ENCODE results near the gene ATP5MG.
A peak's percentile ranks its signal among the peaks of the same experiment; 100 is the strongest.
"Not testable (repeated sequence)": the region's sequence is repeated elsewhere in the genome, so short reads cannot be mapped to it uniquely, and the experiment has no call there.

ATP5MG gene

GRCh38 chr11:118410055-118410745 lies 8.8 kb downstream of the ATP5MG start:
- no peak for DNase-seq

GRCh38 chr11:118411530-118411929 lies 10.1 kb downstream of the ATP5MG start:
- no peak for DNase-seq

- no peak for DNase-seq
Measured at GRCh38 chr11:118412921-118413320, 11.5 kb downstream of the ATP5MG start.

GRCh38 chr11:118415062-118415738 lies 13.8 kb downstream of the ATP5MG start:
- DNase-seq: no peak

- DNase-seq: no peak
Measured at GRCh38 chr11:118415739-118416068, 14.3 kb downstream of the ATP5MG start.

GRCh38 chr11:118416900-118417299 lies 15.5 kb downstream of the ATP5MG start:
- DNase-seq: not testable (repeated sequence)

GRCh38 chr11:118417801-118418200 lies 16.4 kb downstream of the ATP5MG start:
- DNase-seq: no peak

GRCh38 chr11:118418766-118419165 lies 17.4 kb downstream of the ATP5MG start:
- DNase-seq: no peak

- DNase-seq: no peak
Measured at GRCh38 chr11:118427707-118428106, 26.3 kb downstream of the ATP5MG start.

GRCh38 chr11:118430956-118431355 lies 29.6 kb downstream of the ATP5MG start:
- no peak for DNase-seq

GRCh38 chr11:118434123-118434552 lies 32.7 kb downstream of the ATP5MG start:
- no peak for DNase-seq

GRCh38 chr11:118434553-118435289 lies 33.3 kb downstream of the ATP5MG start:
- no peak for DNase-seq

GRCh38 chr11:118435290-118435892 lies 34.0 kb downstream of the ATP5MG start:
- peak; percentile 36 for DNase-seq

GRCh38 chr11:118435893-118436624 lies 34.7 kb downstream of the ATP5MG start, which contains the start of gene KMT2A:
Gene KMT2A, plus strand, starts transcription at chr11:118436492. Its CDS starts 21 bp downstream, at chr11:118436513.
- DNase-seq: peak; percentile 87

- DNase-seq: peak; percentile 70
Measured at GRCh38 chr11:118436639-118437207, 35.3 kb downstream of the ATP5MG start.

- DNase-seq: peak; percentile 10
Measured at GRCh38 chr11:118437208-118438125, 36.1 kb downstream of the ATP5MG start.

GRCh38 chr11:118438314-118438931 lies 37.0 kb downstream of the ATP5MG start:
- no peak for DNase-seq

GRCh38 chr11:118439646-118440045 lies 38.2 kb downstream of the ATP5MG start:
- no peak for DNase-seq

GRCh38 chr11:118441770-118442275 lies 40.4 kb downstream of the ATP5MG start:
- DNase-seq: no peak

GRCh38 chr11:118442301-118442700 lies 40.9 kb downstream of the ATP5MG start:
- no peak for DNase-seq
